22Rv1 (cell line): ENCODE results near the gene DUSP9.

Source experiments
- ZFX ChIP-seq: fragments of 450-650 bp; IDR thresholded peaks from 2 replicates; pipeline ENCODE4 v1.6.1; 2017; ENCODE audit warnings: antibody characterized with exemption, borderline replicate concordance
- TF ChIP-seq, protein P1 (sequence below): fragments of 450-650 bp; IDR thresholded peaks from 2 replicates; pipeline ENCODE4 v1.5.1; 2017; ENCODE audit warnings: mild to moderate bottlenecking

DNA sequence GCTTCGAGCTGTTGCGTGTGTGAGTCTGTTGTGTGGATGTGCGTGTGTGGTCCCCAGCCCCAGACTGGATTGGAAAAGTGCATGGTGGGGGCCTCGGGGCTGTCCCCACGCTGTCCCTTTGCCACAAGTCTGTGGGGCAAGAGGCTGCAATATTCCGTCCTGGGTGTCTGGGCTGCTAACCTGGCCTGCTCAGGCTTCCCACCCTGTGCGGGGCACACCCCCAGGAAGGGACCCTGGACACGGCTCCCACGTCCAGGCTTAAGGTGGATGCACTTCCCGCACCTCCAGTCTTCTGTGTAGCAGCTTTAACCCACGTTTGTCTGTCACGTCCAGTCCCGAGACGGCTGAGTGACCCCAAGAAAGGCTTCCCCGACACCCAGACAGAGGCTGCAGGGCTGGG lies 49.1 kb downstream of the DUSP9 start:
- TF ChIP-seq, protein P1, sequence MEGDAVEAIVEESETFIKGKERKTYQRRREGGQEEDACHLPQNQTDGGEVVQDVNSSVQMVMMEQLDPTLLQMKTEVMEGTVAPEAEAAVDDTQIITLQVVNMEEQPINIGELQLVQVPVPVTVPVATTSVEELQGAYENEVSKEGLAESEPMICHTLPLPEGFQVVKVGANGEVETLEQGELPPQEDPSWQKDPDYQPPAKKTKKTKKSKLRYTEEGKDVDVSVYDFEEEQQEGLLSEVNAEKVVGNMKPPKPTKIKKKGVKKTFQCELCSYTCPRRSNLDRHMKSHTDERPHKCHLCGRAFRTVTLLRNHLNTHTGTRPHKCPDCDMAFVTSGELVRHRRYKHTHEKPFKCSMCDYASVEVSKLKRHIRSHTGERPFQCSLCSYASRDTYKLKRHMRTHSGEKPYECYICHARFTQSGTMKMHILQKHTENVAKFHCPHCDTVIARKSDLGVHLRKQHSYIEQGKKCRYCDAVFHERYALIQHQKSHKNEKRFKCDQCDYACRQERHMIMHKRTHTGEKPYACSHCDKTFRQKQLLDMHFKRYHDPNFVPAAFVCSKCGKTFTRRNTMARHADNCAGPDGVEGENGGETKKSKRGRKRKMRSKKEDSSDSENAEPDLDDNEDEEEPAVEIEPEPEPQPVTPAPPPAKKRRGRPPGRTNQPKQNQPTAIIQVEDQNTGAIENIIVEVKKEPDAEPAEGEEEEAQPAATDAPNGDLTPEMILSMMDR, result no peak
- TF ChIP-seq ZFX, result no peak
